Measurements from ENCODE around the gene EML2. TPM values are rescaled to one million over a fixed set of nuclear protein-coding genes. Genes with fewer than 3 reads are reported as not detected.
A peak's percentile ranks its signal among the peaks of the same experiment; 100 is the strongest.

Gene EML2
- total RNA-seq, 2 donors from 2014 or later = 96.2 to 106 TPM

GRCh38 chr19:45641274-45642105 is 2.3 kb upstream of the EML2 start:
- Histone ChIP-seq H3K4me3 (peak overlapping the region; percentile 27), H3K36me3 (no peaks in the 10 kb centered on the region), H3K9ac (ENCODE audit: low read depth in 2 of 2, low read length in 2 of 2) (peak overlapping the region; percentile 32 to 66), H3K9me3 (no peaks in the 10 kb centered on the region), H3K27ac (peak overlapping the region; percentile 67), H3K4me1 (peaks cover 13% of the 10 kb centered on the region), H3K27me3 (peaks cover 18% of the 10 kb centered on the region)
- no peak for TF ChIP-seq CTCF (IDR thresholded peaks at IDR 0.05)
- peak; percentile 97 for DNase-seq
- intact Hi-C loops (cut with DNase I) = loop anchor here (2.0 to 10.0 kb wide), 2 partner anchors 35 to 117 kb away; no protein-coding TSS in a partner anchor

GRCh38 chr19:45640849-45641273 is 1.7 kb upstream of the EML2 start:
- no peak overlapping the region for H3K4me3 ChIP-seq
- H3K27ac ChIP-seq = peak overlapping the region; percentile 67
- peak; percentile 68 for DNase-seq
- TF ChIP-seq CTCF (IDR thresholded peaks at IDR 0.05) = no peak
- intact Hi-C loops (cut with DNase I) = loop anchor here (10.0 kb wide), 1 partner anchor 116 kb away; no protein-coding TSS in a partner anchor
- peak overlapping the region in 1 of 2 donors; percentile 66 for H3K9ac ChIP-seq (ENCODE audit: low read depth in 2 of 2, low read length in 2 of 2)
- H3K36me3 ChIP-seq = no peaks in the 10 kb centered on the region
- H3K4me1 ChIP-seq = peaks cover 13% of the 10 kb centered on the region
- peaks cover 18% of the 10 kb centered on the region for H3K27me3 ChIP-seq
- no peaks in the 10 kb centered on the region for H3K9me3 ChIP-seq

GRCh38 chr19:45637890-45638667 is 1.1 kb downstream of the EML2 start:
- Histone ChIP-seq H3K4me3 (peak overlapping the region; percentile 54), H3K27me3 (no peaks in the 10 kb centered on the region), H3K4me1 (peaks cover 13% of the 10 kb centered on the region), H3K36me3 (no peaks in the 10 kb centered on the region), H3K27ac (peak overlapping the region; percentile 65), H3K9me3 (no peaks in the 10 kb centered on the region), H3K9ac (ENCODE audit: low read depth in 2 of 2, low read length in 2 of 2) (peak overlapping the region; percentile 77 to 96)
- intact Hi-C loops (cut with DNase I) = no loop called here
- no peak for TF ChIP-seq CTCF (IDR thresholded peaks at IDR 0.05)
- peak; percentile 84 for DNase-seq

- Histone ChIP-seq H3K27ac (no peak overlapping the region), H3K9me3 (no peaks in the 10 kb centered on the region), H3K36me3 (no peaks in the 10 kb centered on the region), H3K9ac (ENCODE audit: low read depth in 2 of 2, low read length in 2 of 2) (no peak overlapping the region), H3K4me1 (peaks cover 5% of the 10 kb centered on the region), H3K4me3 (no peak overlapping the region), H3K27me3 (no peaks in the 10 kb centered on the region)
- no peak for DNase-seq
- intact Hi-C loops (cut with DNase I) = no loop called here
- TF ChIP-seq CTCF (IDR thresholded peaks at IDR 0.05) = no peak
Measured at GRCh38 chr19:45636902-45637301, 2.3 kb downstream of the EML2 start.

- Histone ChIP-seq H3K9ac (ENCODE audit: low read depth in 2 of 2, low read length in 2 of 2) (no peak overlapping the region), H3K4me1 (peaks cover 5% of the 10 kb centered on the region), H3K27me3 (no peaks in the 10 kb centered on the region), H3K27ac (no peak overlapping the region), H3K9me3 (no peaks in the 10 kb centered on the region), H3K4me3 (no peak overlapping the region), H3K36me3 (no peaks in the 10 kb centered on the region)
- no peak for TF ChIP-seq CTCF (IDR thresholded peaks at IDR 0.05)
- intact Hi-C loops (cut with DNase I) = no loop called here
- no peak for DNase-seq
Measured at GRCh38 chr19:45636275-45636674, 2.9 kb downstream of the EML2 start.

Data from colonic mucosa (tissue), 4 donors.